Right lobe of liver (tissue), 6 donors: ENCODE results near the gene AHDC1. TPM values are rescaled to one million over a fixed set of nuclear protein-coding genes. Genes with fewer than 3 reads are reported as not detected.

ENCODE experiments used
- ATAC-seq, 4 donors: fragments of 200-7000 bp; cut with Tn5 transposase; one replicate each; pipeline ENCODE4 v1.9.1; 2020; ENCODE audit warnings: mild to moderate bottlenecking in 4 of 4, moderate library complexity in 4 of 4
- DNase-seq, 3 donors: peaks; one replicate each; pipeline ENCODE4 v3.0.0-alpha.2; 2020
- H3K27ac ChIP-seq, 3 donors: fragments of 200-600 bp; one replicate each; pipeline ENCODE4 v1.8.0; 2022
- H3K27me3 ChIP-seq, 2 donors: fragments of 200-600 bp; one replicate each; pipeline ENCODE4 v1.8.0; 2022
- H3K36me3 ChIP-seq, 4 donors: fragments of 200-600 bp; sonication (generic) in 1 of 4; one replicate each; pipeline versions ENCODE4 v1.5.1 to v1.8.0; 2017 to 2022; ENCODE audit warnings: control low read depth in 1 of 4
- H3K4me1 ChIP-seq, 4 donors: fragments of 200-600 bp; sonication (generic) in 1 of 4; one replicate each; pipeline versions ENCODE4 v1.5.1 to v1.8.0; 2017 to 2022; ENCODE audit warnings: control low read depth in 1 of 4
- H3K4me3 ChIP-seq, 3 donors: fragments of 200-600 bp; one replicate each; pipeline ENCODE4 v1.8.0; 2022
- H3K9me3 ChIP-seq, 4 donors: fragments of 200-600 bp; sonication (generic) in 1 of 4; one replicate each; pipeline versions ENCODE4 v1.5.1 to v1.8.0; 2017 to 2022; ENCODE audit warnings: control low read depth in 1 of 4
- CTCF ChIP-seq, 4 donors: fragments of 200-600 bp in 3 of 4; fragments of 450-650 bp in 1 of 4; IDR thresholded peaks; one replicate each; pipeline versions ENCODE4 v1.5.1 to v1.8.0; 2016 to 2022; ENCODE audit warnings: antibody characterized with exemption in 4 of 4, mild to moderate bottlenecking in 2 of 4
- POLR2A ChIP-seq: fragments of 450-650 bp; IDR thresholded peaks from one replicate; pipeline ENCODE4 v1.6.1; 2017; ENCODE audit warnings: antibody characterized with exemption, mild to moderate bottlenecking
- WGBS: methylation state at CpG from one replicate; pipeline ENCODE4 v1.1.6; 2018; ENCODE audit warnings: low coverage, low lambda C conversion rate; ENCODE audit not compliant: insufficient coverage; ENCODE audit errors: missing lambda C conversion rate; 5-methylcytosine and 5-hydroxymethylcytosine counted together
- intact Hi-C, 2 donors: fragments of 100-400 bp; cut with DNase I; formaldehyde crosslinking; loops; one replicate each; pipeline versions ENCODE4 v1.11.2 to v1.14.1; 2022
- total RNA-seq, 6 experiments: library from RNA; depleted of rRNA in 2 of 6; stranded (reverse); fragments of >200 nt in 2 of 6; fragmentation: NEBNext Ultra II Directional in 3 of 6; extraction: Animal tissue kit (Norgen Biotek cat#: 25700) in 3 of 6; gene quantifications; one replicate each; pipeline versions ENCODE4 v1.1.0 to v1.2.4, GENCODE V29; 2016 to 2023
- donor health status: DM: no; HTN: yes; CAD: no.
- donor health status: DM: no; HTN: no; CAD: no.
- donor health status: DM: no; HTN: no; CAD: no.
- donor health status: DM: no; HTN: yes; CAD: no.
- donor health status: DM: no; HTN: yes; CAD: no.

AHDC1 gene
- total RNA-seq, 6 experiments from 2014 or later: 5.5 to 21.3 (median 10.9) TPM

GRCh38 chr1:27518808-27519207 is 85.1 kb downstream of the AHDC1 start:
- DNase-seq (no peak), ATAC-seq (no peak)
- intact Hi-C loops: no loop called here
- Histone ChIP-seq H3K9me3 (no peaks in the 10 kb centered on the region), H3K27me3 (no peaks in the 10 kb centered on the region), H3K4me3 (no peak overlapping the region), H3K4me1 (peaks cover 0 to 10% (median 2%) of the 10 kb centered on the region in 4 donors), H3K36me3 (no peaks in the 10 kb centered on the region), H3K27ac (no peak overlapping the region)
- TF ChIP-seq POLR2A: no peak
- TF ChIP-seq CTCF (IDR thresholded peaks at IDR 0.05): no peak
- WGBS: 92% methylated on average over 6 of the region's 7 CpGs

DNA sequence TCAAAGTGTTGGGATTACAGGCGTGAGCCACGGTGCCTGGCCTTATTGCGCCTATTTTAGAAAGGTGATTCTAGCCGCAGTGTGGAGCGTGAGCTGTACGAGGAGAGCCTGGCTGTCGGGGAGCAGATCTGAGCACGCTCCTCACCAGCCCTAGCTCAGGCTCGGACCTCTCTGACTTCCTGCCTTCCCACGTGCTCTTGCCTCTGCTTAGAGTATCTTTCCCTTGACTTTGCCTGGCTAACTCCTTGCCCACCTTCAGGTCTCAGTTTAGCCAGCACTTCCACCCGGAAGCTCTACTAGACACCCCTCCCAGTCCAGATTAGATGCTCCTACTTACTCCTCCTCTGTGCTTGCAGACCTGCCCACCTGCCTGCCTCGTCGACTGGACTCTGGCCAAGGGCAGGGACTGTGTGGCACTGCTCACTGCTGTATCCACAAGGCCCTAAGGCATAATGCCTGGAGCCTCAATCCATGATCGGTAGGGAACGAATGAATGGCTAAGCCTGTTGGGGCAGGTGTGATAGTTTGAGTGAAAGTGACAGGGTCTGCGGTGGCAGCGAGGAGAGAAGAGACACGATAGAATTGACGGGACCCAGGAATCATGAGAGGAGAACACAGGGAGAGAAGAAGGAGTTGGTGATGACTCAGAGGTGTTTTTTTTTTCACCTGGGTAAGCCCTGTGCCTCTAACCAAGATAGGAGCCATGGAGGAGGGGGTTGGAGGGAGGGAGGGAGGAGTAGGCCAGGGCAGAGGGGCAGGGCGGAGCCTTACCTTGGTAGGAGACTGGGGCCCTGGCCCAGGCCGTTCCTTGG is 85.8 kb downstream of the AHDC1 start:
- 74% methylated on average over 9 of the region's 21 CpGs for whole genome bisulfite sequencing
- H3K27me3 ChIP-seq: no peaks in the 10 kb centered on the region
- DNase-seq (no peak), ATAC-seq (no peak)
- peaks cover 0 to 10% (median 2%) of the 10 kb centered on the region in 4 donors for H3K4me1 ChIP-seq
- intact Hi-C loops: no loop called here
- H3K27ac ChIP-seq: no peak overlapping the region
- H3K4me3 ChIP-seq: no peak overlapping the region
- H3K9me3 ChIP-seq: no peaks in the 10 kb centered on the region
- TF ChIP-seq POLR2A: no peak
- no peak for TF ChIP-seq CTCF (IDR thresholded peaks at IDR 0.05)
- no peaks in the 10 kb centered on the region for H3K36me3 ChIP-seq

GRCh38 chr1:27517301-27517700 is 86.6 kb downstream of the AHDC1 start:
- Histone ChIP-seq H3K9me3 (no peaks in the 10 kb centered on the region), H3K4me3 (no peak overlapping the region), H3K27me3 (no peaks in the 10 kb centered on the region), H3K4me1 (peaks cover 0 to 10% (median 2%) of the 10 kb centered on the region in 4 donors), H3K36me3 (no peaks in the 10 kb centered on the region), H3K27ac (no peak overlapping the region)
- ATAC-seq (no peak), DNase-seq (no peak)
- WGBS: 93% methylated on average over 2 of the region's 2 CpGs
- TF ChIP-seq POLR2A: no peak
- TF ChIP-seq CTCF (IDR thresholded peaks at IDR 0.05): no peak
- intact Hi-C loops: no loop called here

DNA sequence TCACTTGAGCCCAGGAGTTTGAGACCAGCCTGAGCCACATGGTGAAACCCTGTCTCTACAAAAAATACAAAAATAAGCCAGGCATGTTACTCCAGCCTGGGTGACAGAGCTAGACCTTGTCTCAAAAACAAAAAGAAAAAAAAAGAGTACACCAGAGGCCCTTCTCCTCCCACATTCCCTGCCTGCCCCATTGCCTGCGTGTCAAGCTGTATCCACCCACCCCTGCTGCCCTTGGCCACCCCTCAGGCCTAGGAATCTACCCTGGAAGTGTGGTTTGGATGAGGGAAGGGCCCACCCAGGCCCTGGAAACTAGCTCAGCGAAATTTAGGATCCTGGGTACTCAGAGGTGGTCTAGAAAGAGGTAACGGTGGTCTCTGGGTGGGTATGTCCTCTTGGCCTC is 88.3 kb downstream of the AHDC1 start:
- TF ChIP-seq POLR2A (no peak), CTCF (IDR thresholded peaks at IDR 0.05) (no peak)
- H3K9me3 ChIP-seq: no peaks in the 10 kb centered on the region
- H3K27ac ChIP-seq: no peak overlapping the region
- DNase-seq (no peak), ATAC-seq (no peak)
- no peaks in the 10 kb centered on the region for H3K27me3 ChIP-seq
- peaks cover 0 to 6% (median 2%) of the 10 kb centered on the region in 4 donors for H3K4me1 ChIP-seq
- no peaks in the 10 kb centered on the region for H3K36me3 ChIP-seq
- 93% methylated on average over 2 of the region's 3 CpGs for WGBS
- intact Hi-C loops: no loop called here
- H3K4me3 ChIP-seq: no peak overlapping the region
